MM.1S (cell line): ENCODE measurements around the gene SHISAL2A.

Experiments
- DNase-seq: peaks from one replicate; pipeline ENCODE4 v3.0.0-alpha.2; 2015
- H2AFZ ChIP-seq: fragments of 300-600 bp; sonication (generic); 2 replicates; pipeline ENCODE4 v1.6.0; 2016; ENCODE audit warnings: antibody characterized with exemption, low read length
- H3F3A ChIP-seq: fragments of 300-600 bp; sonication (generic); 2 replicates; pipeline ENCODE4 v1.6.1; 2016; ENCODE audit warnings: mild to moderate bottlenecking, antibody characterized with exemption, low read length, moderate library complexity, mixed read lengths; ENCODE audit not compliant: insufficient read depth
- H3K27ac ChIP-seq: fragments of 300-600 bp; sonication (generic); 2 replicates; pipeline ENCODE4 v1.5.1; 2016; ENCODE audit warnings: mild to moderate bottlenecking, low read length
- H3K27me3 ChIP-seq: fragments of 300-600 bp; sonication (generic); replicated peaks from 2 replicates; pipeline ENCODE4 v1.6.0; 2016; ENCODE audit warnings: low read length; ENCODE audit not compliant: insufficient read depth
- H3K36me3 ChIP-seq: fragments of 300-600 bp; sonication (generic); replicated peaks from 2 replicates; pipeline ENCODE4 v1.6.1; 2016; ENCODE audit warnings: mild to moderate bottlenecking, low read length, mixed read lengths; ENCODE audit not compliant: insufficient read depth
- H3K4me1 ChIP-seq: fragments of 300-600 bp; sonication (generic); 2 replicates; pipeline ENCODE4 v1.6.1; 2016; ENCODE audit warnings: low read length, mixed read lengths
- H3K4me2 ChIP-seq: fragments of 300-600 bp; sonication (generic); 2 replicates; pipeline ENCODE4 v1.6.0; 2016; ENCODE audit warnings: low read depth, low read length
- H3K4me3 ChIP-seq: fragments of 300-600 bp; sonication (generic); 2 replicates; pipeline ENCODE4 v1.5.1; 2016; ENCODE audit warnings: low read length, mixed read lengths
- H3K79me2 ChIP-seq: fragments of 300-600 bp; sonication (generic); 2 replicates; pipeline ENCODE4 v1.6.1; 2016; ENCODE audit warnings: mixed run types, low read length, mixed read lengths
- H3K9ac ChIP-seq: fragments of 300-600 bp; sonication (generic); 2 replicates; pipeline ENCODE4 v1.6.1; 2016; ENCODE audit warnings: low read length, mixed read lengths
- H3K9me2 ChIP-seq: fragments of 300-600 bp; sonication (generic); replicated peaks from 2 replicates; pipeline ENCODE4 v1.6.1; 2016; ENCODE audit warnings: mild to moderate bottlenecking, low read length, mixed read lengths; ENCODE audit not compliant: insufficient read depth
- H3K9me3 ChIP-seq: fragments of 300-600 bp; sonication (generic); replicated peaks from 2 replicates; pipeline ENCODE4 v1.6.1; 2016; ENCODE audit warnings: mild to moderate bottlenecking, low read length, mixed read lengths; ENCODE audit not compliant: insufficient read depth
- H4K20me1 ChIP-seq: fragments of 300-600 bp; sonication (generic); 2 replicates; pipeline ENCODE4 v1.6.1; 2016; ENCODE audit warnings: mild to moderate bottlenecking, low read length, moderate library complexity, mixed read lengths; ENCODE audit not compliant: insufficient read depth
- EZH2 ChIP-seq: fragments of 300-600 bp; sonication (generic); optimal IDR thresholded peaks from 2 replicates; pipeline ENCODE3; 2017; ENCODE audit warnings: low read depth, mild to moderate bottlenecking, antibody characterized with exemption, low read length, mixed read lengths
- EZH2phosphoT487 ChIP-seq: fragments of 300-600 bp; sonication (generic); IDR thresholded peaks from 2 replicates; pipeline ENCODE4 v1.6.1; 2018; ENCODE audit warnings: antibody characterized with exemption, low read length
- TF ChIP-seq, protein P1 (sequence below): fragments of 300-600 bp; sonication (generic); IDR thresholded peaks from 2 replicates; pipeline ENCODE4 v1.5.1; 2016; ENCODE audit warnings: antibody characterized with exemption, low read length, mixed read lengths

SHISAL2A gene

DNA sequence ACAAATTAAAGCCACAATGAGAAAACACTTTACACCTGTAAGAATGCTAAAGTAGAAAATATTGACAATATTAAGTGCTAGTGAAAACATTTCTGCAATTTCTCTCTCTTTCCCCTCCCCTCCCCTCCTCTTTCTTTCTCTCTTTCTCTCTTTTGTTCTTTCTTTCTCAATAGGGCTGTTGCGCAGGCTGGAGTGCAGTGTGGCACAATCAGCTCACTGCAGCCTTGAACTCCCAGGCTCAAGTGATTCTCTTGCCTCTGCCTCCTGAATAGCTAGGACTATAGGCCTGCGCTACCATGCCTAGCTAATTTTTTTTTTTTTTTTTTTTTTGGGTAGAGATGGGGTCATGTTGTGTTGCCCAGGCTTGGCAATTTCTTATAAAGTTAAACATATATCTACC is 5.9 kb upstream of the SHISAL2A start:
- H3K4me1 ChIP-seq: no peaks in the 10 kb centered on the region
- no peaks in the 10 kb centered on the region for H3F3A ChIP-seq
- H3K9me3 ChIP-seq: no peaks in the 10 kb centered on the region
- no peak for TF ChIP-seq EZH2phosphoT487
- no peak for TF ChIP-seq EZH2
- TF ChIP-seq, protein P1, sequence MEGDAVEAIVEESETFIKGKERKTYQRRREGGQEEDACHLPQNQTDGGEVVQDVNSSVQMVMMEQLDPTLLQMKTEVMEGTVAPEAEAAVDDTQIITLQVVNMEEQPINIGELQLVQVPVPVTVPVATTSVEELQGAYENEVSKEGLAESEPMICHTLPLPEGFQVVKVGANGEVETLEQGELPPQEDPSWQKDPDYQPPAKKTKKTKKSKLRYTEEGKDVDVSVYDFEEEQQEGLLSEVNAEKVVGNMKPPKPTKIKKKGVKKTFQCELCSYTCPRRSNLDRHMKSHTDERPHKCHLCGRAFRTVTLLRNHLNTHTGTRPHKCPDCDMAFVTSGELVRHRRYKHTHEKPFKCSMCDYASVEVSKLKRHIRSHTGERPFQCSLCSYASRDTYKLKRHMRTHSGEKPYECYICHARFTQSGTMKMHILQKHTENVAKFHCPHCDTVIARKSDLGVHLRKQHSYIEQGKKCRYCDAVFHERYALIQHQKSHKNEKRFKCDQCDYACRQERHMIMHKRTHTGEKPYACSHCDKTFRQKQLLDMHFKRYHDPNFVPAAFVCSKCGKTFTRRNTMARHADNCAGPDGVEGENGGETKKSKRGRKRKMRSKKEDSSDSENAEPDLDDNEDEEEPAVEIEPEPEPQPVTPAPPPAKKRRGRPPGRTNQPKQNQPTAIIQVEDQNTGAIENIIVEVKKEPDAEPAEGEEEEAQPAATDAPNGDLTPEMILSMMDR: no peak
- no peaks in the 10 kb centered on the region for H3K79me2 ChIP-seq
- H3K9me2 ChIP-seq: no peaks in the 10 kb centered on the region
- no peak overlapping the region for H2AFZ ChIP-seq
- no peak overlapping the region for H3K4me2 ChIP-seq
- H3K9ac ChIP-seq: no peak overlapping the region
- H3K27me3 ChIP-seq: no peaks in the 10 kb centered on the region
- no peak overlapping the region for H3K4me3 ChIP-seq
- H4K20me1 ChIP-seq: no peaks in the 10 kb centered on the region
- no peak for DNase-seq
- no peak overlapping the region for H3K27ac ChIP-seq
- H3K36me3 ChIP-seq: no peaks in the 10 kb centered on the region

DNA sequence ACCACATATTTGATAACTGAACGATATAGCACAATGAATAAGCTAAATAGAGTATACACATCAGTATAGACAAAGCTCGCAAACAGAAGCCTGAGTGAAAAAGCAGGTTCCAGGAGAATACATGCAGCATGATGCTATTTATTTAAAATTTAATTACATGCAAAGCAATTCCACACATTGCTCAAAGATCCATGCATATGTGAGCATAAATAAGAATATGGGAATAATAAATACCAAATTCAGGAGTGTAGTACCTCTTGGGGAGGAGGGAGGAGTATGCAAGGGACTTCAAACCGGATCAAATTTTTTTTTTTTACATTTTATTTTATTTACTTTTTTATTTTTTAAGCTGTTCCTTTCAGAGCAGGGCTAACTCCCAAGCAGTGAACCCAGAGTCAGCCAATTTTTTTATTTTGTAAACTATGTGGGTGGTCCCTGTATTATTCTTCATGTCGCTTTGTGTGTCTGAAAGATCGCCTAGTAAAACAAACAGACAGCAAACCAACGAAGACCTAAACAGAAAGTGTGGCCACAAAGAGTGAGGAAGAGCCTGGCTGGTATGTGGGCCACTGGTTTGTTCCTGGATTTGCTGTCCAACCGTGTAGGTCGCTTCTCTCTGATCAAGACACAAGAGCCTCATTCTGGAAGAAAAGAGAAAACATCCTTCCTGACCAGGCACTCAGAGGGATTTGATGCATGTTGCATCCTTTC is 4.2 kb upstream of the SHISAL2A start:
- Histone ChIP-seq H3K4me3 (no peak overlapping the region), H3K4me2 (no peak overlapping the region), H3K79me2 (no peaks in the 10 kb centered on the region), H3K9me3 (no peaks in the 10 kb centered on the region), H3K27ac (no peak overlapping the region), H2AFZ (no peak overlapping the region), H3K9me2 (no peaks in the 10 kb centered on the region), H3K27me3 (no peaks in the 10 kb centered on the region), H3K36me3 (no peaks in the 10 kb centered on the region), H3F3A (no peaks in the 10 kb centered on the region), H4K20me1 (no peaks in the 10 kb centered on the region), H3K9ac (no peak overlapping the region), H3K4me1 (no peaks in the 10 kb centered on the region)
- TF ChIP-seq, protein P1: no peak
- TF ChIP-seq EZH2phosphoT487 (no peak), EZH2 (no peak)
- no peak for DNase-seq

DNA sequence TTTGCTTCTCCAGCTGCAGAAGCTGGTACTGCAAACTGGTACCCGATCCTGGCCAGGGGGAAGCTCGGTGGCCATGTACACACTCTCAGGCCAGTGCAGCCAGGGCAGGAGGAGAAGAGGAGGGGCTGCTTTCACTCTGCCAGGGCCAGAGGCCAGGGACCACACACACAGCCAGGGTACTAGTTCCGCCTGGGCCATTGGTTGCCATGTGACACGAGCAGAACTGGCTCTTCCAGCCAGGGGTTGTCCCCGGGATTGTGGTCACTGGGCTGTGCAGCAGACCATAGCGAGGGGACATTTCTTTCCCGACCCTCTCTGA is 3.7 kb upstream of the SHISAL2A start:
- Histone ChIP-seq H2AFZ (no peak overlapping the region), H3K9ac (no peak overlapping the region), H3K4me1 (no peaks in the 10 kb centered on the region), H3K9me2 (no peaks in the 10 kb centered on the region), H4K20me1 (no peaks in the 10 kb centered on the region), H3K4me2 (no peak overlapping the region), H3K27ac (no peak overlapping the region), H3K4me3 (no peak overlapping the region), H3K79me2 (no peaks in the 10 kb centered on the region), H3K9me3 (no peaks in the 10 kb centered on the region), H3K27me3 (no peaks in the 10 kb centered on the region), H3F3A (no peaks in the 10 kb centered on the region), H3K36me3 (no peaks in the 10 kb centered on the region)
- TF ChIP-seq EZH2 (no peak), EZH2phosphoT487 (no peak)
- TF ChIP-seq, protein P1: no peak
- no peak for DNase-seq
